IMR-90 (cell line): ENCODE data around the gene CAMK2D. TPM values are rescaled to one million over a fixed set of nuclear protein-coding genes. Genes with fewer than 3 reads are reported as not detected.

Source experiments
- ATAC-seq: fragments of 200-7000 bp; cut with Tn5 transposase; 2 replicates; pipeline ENCODE4 v1.9.1; 2020; ENCODE audit warnings: low read depth, mild to moderate bottlenecking, moderate library complexity
- BruUV-seq: library from RNA; stranded (reverse); fragments of 400-500 nt; replicated peaks from 2 replicates; lab custom pipeline; 2021; lab: Mats Ljungman, UMichigan
- CTCF ChIA-PET: fragments of 300-600 bp; formaldehyde crosslinking; extraction: SDS; loops from one replicate; lab custom pipeline; 2021; ENCODE audit warnings: antibody characterized with exemption; lab: Yijun Ruan, JAX
- POLR2A ChIA-PET: fragments of 300-600 bp; sonication (Branson Sonifier 250); formaldehyde crosslinking; loops from one replicate; lab custom pipeline; 2022; ENCODE audit warnings: antibody characterized with exemption; ENCODE audit not compliant: unreplicated experiment; lab: Charles Lee
- DNase-seq: peaks from one replicate; pipeline ENCODE4 v3.0.0; 2013
- H2AFZ ChIP-seq: replicated peaks from 2 replicates; pipeline ENCODE3; 2013; ENCODE audit warnings: low read length, mild to moderate bottlenecking; ENCODE audit not compliant: poor library complexity
- H2AK5ac ChIP-seq: 2 replicates; pipeline ENCODE4 v1.6.1; 2013; ENCODE audit warnings: low read depth, low read length, inconsistent platforms
- H2AK9ac ChIP-seq: replicated peaks from 2 replicates; pipeline ENCODE3; 2013; ENCODE audit warnings: mild to moderate bottlenecking, low read depth, low read length, moderate library complexity; ENCODE audit not compliant: poor library complexity
- H2BK120ac ChIP-seq: 2 replicates; pipeline ENCODE4 v1.6.1; 2013; ENCODE audit warnings: low read depth, low read length, inconsistent platforms
- H2BK15ac ChIP-seq: 3 replicates; pipeline ENCODE4 v1.6.1; 2013; ENCODE audit warnings: low read depth, low read length, inconsistent platforms
- H2BK20ac ChIP-seq: 2 replicates; pipeline ENCODE4 v1.6.1; 2013; ENCODE audit warnings: low read depth, mild to moderate bottlenecking, inconsistent platforms, low read length, moderate library complexity
- H2BK5ac ChIP-seq: 2 replicates; pipeline ENCODE4 v1.6.1; 2013; ENCODE audit warnings: mild to moderate bottlenecking, low read depth, low read length, inconsistent platforms; ENCODE audit not compliant: poor library complexity, severe bottlenecking
- H3K14ac ChIP-seq: replicated peaks from 2 replicates; pipeline ENCODE4 v1.6.1; 2013; ENCODE audit warnings: low read depth, low read length, inconsistent platforms
- H3K18ac ChIP-seq: 2 replicates; pipeline ENCODE4 v1.6.1; 2013; ENCODE audit warnings: low read depth, low read length, control low read depth
- H3K23ac ChIP-seq: 2 replicates; pipeline ENCODE4 v1.6.1; 2013; ENCODE audit warnings: low read depth, low read length, inconsistent platforms
- H3K27ac ChIP-seq: 2 replicates; pipeline ENCODE4 v1.5.1; 2013; ENCODE audit warnings: mild to moderate bottlenecking, control low read depth, low read length; ENCODE audit not compliant: insufficient read depth
- H3K27me3 ChIP-seq: 2 replicates; pipeline ENCODE4 v1.6.1; 2013; ENCODE audit warnings: low read length; ENCODE audit not compliant: control insufficient read depth, insufficient read depth
- H3K36me3 ChIP-seq: 2 replicates; pipeline ENCODE4 v1.6.1; 2013; ENCODE audit warnings: low read length, mixed read lengths; ENCODE audit not compliant: control insufficient read depth, insufficient read depth
- H3K4ac ChIP-seq: 2 replicates; pipeline ENCODE4 v1.6.1; 2013; ENCODE audit warnings: low read depth, low read length, inconsistent platforms
- H3K4me1 ChIP-seq: 2 replicates; pipeline ENCODE4 v1.6.1; 2013; ENCODE audit warnings: low read length, mixed read lengths; ENCODE audit not compliant: control insufficient read depth, insufficient read depth
- H3K4me2 ChIP-seq: 2 replicates; pipeline ENCODE4 v1.6.1; 2013; ENCODE audit warnings: low read depth, mild to moderate bottlenecking, control low read depth, low read length, moderate library complexity
- H3K4me3 ChIP-seq: 2 replicates; pipeline ENCODE4 v1.5.1; 2013; ENCODE audit warnings: low read depth, mild to moderate bottlenecking, control low read depth, low read length, moderate library complexity; ENCODE audit not compliant: insufficient read depth
- H3K56ac ChIP-seq: 2 replicates; pipeline ENCODE4 v1.6.1; 2013; ENCODE audit warnings: low read length, inconsistent platforms; ENCODE audit not compliant: insufficient read depth; ENCODE audit errors: extremely low read depth
- H3K79me1 ChIP-seq, 2 experiments: 2 replicates each; pipeline ENCODE4 v1.6.1; 2013; ENCODE audit warnings: low read length in 2 of 2, inconsistent platforms in 1 of 2, low read depth in 1 of 2
- H3K9ac ChIP-seq: 2 replicates; pipeline ENCODE4 v1.6.1; 2013; ENCODE audit warnings: low read depth, low read length, control low read depth
- H3K9me1 ChIP-seq: 2 replicates; pipeline ENCODE4 v1.6.1; 2013; ENCODE audit warnings: low read length, inconsistent platforms; ENCODE audit not compliant: insufficient read depth
- H3K9me3 ChIP-seq: 2 replicates; pipeline ENCODE4 v1.6.1; 2013; ENCODE audit warnings: low read length; ENCODE audit not compliant: control insufficient read depth, insufficient read depth
- H4K20me1 ChIP-seq: 2 replicates; pipeline ENCODE4 v1.6.1; 2013; ENCODE audit warnings: low read length, inconsistent platforms; ENCODE audit not compliant: insufficient read depth
- H4K5ac ChIP-seq: 2 replicates; pipeline ENCODE4 v1.6.1; 2013; ENCODE audit warnings: mild to moderate bottlenecking, low read depth, low read length, control low read depth
- H4K8ac ChIP-seq, 2 experiments: 2 replicates each; pipeline ENCODE4 v1.6.1; 2013; ENCODE audit warnings: low read depth in 2 of 2, low read length in 2 of 2, control low read depth in 1 of 2, inconsistent platforms in 1 of 2
- H4K91ac ChIP-seq: 2 replicates; pipeline ENCODE4 v1.6.1; 2013; ENCODE audit warnings: low read depth, low read length, inconsistent platforms; ENCODE audit not compliant: insufficient read depth
- BHLHE40 ChIP-seq: fragments of 150-350 bp; IDR thresholded peaks from 2 replicates; pipeline ENCODE4 v1.6.1; 2016; ENCODE audit warnings: mild to moderate bottlenecking, low read depth, low read length
- FOS ChIP-seq: fragments of 150-350 bp; IDR thresholded peaks from 2 replicates; pipeline ENCODE4 v1.6.1; 2016; ENCODE audit warnings: low read depth, low read length
- RAD21 ChIP-seq: IDR thresholded peaks from 2 replicates; pipeline ENCODE4 v1.6.1; 2012; ENCODE audit warnings: low read length, improper control_type of control experiment
- WGBS, 2 experiments: methylation state at CpG; one replicate each; pipeline versions ENCODE4 v1.1.5 to v1.1.7; 2013; ENCODE audit warnings: missing lambda C conversion rate in 2 of 2; ENCODE audit not compliant: insufficient read length in 1 of 2; ENCODE audit errors: extremely low coverage in 2 of 2; 5-methylcytosine and 5-hydroxymethylcytosine counted together
- dilution Hi-C: fragments of 300-500 bp; cut with HindIII; formaldehyde crosslinking; loops from one replicate; pipeline ENCODE4 v1.14.3; 2018; ENCODE audit warnings: low sequenced_read_pairs; ENCODE audit not compliant: unreplicated experiment
- in situ Hi-C: fragments of 300-500 bp; cut with MboI; formaldehyde crosslinking; loops from 3 replicates; pipeline ENCODE4 v1.14.3; 2019; ENCODE audit warnings: low sequenced_read_pairs, inconsistent platforms, mixed read lengths
- intact Hi-C: fragments of 100-400 bp; cut with micrococcal nuclease; formaldehyde crosslinking; loops from 2 replicates; pipeline ENCODE4 v1.10.0; 2022
- polyA plus RNA-seq, 3 experiments: library from polyadenylated mRNA; depleted of rRNA; stranded (reverse); fragments of >200 nt; gene quantifications; 2 replicates each; pipeline ENCODE4 v1.2.3, GENCODE V29; 2012; ENCODE audit warnings: low replicate concordance in 1 of 3
- total RNA-seq: library from RNA; depleted of rRNA; stranded (reverse); fragments of >200 nt; gene quantifications from 2 replicates; pipeline ENCODE4 v1.2.3, GENCODE V29; 2012
- TF ChIP-seq, protein P1 (sequence below): conservative IDR thresholded peaks from 2 replicates; pipeline ENCODE4 v1.5.1; 2012; ENCODE audit warnings: mild to moderate bottlenecking, low read depth, low read length, improper control_type of control experiment

The CAMK2D gene
- total and polyA plus RNA-seq, 2 of the 4 experiments (the other 2 are of a cell fraction): 44.6 to 156 TPM

DNA sequence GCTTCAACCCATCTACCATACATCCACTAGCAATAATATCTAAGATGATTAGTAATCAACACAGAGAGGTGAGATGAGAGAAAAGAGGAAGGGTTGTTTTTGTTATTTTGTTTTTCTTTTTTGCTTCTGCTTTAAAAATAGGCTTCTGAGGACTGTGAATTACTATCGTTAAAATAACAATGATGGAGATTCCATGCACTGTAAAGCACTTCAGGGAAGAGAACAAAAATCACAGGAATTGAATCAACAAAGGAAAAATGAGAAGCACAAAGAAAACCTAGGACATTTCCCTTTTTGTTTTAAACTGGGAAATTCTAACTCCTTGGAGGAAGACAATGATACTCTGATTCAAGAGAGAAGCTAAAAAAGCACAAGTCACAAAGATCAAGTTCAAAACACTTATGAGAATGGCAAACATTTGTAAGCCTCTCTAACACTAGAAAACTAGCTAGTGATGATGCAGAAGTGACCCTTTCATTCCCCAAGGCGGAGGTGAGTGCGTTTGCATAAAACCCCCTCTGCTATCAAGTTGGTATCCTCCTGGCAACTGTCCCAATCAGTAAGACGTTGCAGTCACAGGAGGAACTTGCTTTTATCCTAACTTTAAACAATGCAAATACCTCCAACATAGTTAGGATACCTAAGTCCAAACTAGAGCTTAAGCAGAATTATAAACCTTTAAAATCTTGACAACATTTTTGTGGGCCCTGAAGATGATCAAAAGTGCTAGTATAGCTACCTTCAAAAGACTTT lies 308.5 kb downstream of the CAMK2D start:
- Histone ChIP-seq H3K23ac (peak overlapping the region; percentile 21), H3K36me3 (peaks cover 12% of the 10 kb centered on the region), H2AK5ac (0 out of 2 replicates have a peak overlapping the region, but pooled peaks have one; percentile 2), H3K9me3 (no peaks in the 10 kb centered on the region), H4K8ac (peak overlapping the region in 1 of 2 experiments; percentile 47; a peak in 3 of 4 replicates), H3K79me1 (peaks cover 3 to 6% of the 10 kb centered on the region in 2 experiments; a peak in 2 of 4 replicates), H3K56ac (no peak overlapping the region), H3K27ac (peak overlapping the region; percentile 41; the same call in 1 of the 2 replicates), H2BK15ac (peak overlapping the region; percentile 1; the same call in 1 of the 3 replicates), H2BK120ac (peak overlapping the region; percentile 32), H3K18ac (peak overlapping the region; percentile 64), H2AK9ac (no peak overlapping the region), H3K14ac (0 out of 2 replicates have a peak overlapping the region, but pooled peaks have one; percentile 1), H2AFZ (no peak overlapping the region), H4K20me1 (no peaks in the 10 kb centered on the region), H3K4me3 (no peak overlapping the region), H3K9ac (no peak overlapping the region), H3K27me3 (no peaks in the 10 kb centered on the region), H3K9me1 (peaks cover 4% of the 10 kb centered on the region), H2BK5ac (peak overlapping the region; percentile 61), H4K5ac (no peak overlapping the region), H4K91ac (peak overlapping the region; percentile 30; the same call in 1 of the 2 replicates), H3K4ac (peak overlapping the region; percentile 14; the same call in 1 of the 2 replicates), H3K4me1 (peaks cover 8% of the 10 kb centered on the region), H2BK20ac (peak overlapping the region; percentile 19; the same call in 1 of the 2 replicates), H3K4me2 (peak overlapping the region; percentile 24)
- ChIA-PET POLR2A (no interaction called here), CTCF (interaction anchor here (0.6 to 1.0 kb wide), 2 partner anchors 15 to 160 kb away, joined by 3 read pairs; no protein-coding TSS in a partner anchor)
- WGBS, 2 experiments: no CpG with 5 or more reads among the region's 4 CpGs
- dilution Hi-C loops: no loop called here
- in situ Hi-C loops: no loop called here
- DNase-seq: peak; percentile 79
- no peak for TF ChIP-seq FOS
- TF ChIP-seq BHLHE40: peak; percentile 73; the same call in 1 of the 2 replicates
- TF ChIP-seq RAD21: no peak
- TF ChIP-seq, protein P1, sequence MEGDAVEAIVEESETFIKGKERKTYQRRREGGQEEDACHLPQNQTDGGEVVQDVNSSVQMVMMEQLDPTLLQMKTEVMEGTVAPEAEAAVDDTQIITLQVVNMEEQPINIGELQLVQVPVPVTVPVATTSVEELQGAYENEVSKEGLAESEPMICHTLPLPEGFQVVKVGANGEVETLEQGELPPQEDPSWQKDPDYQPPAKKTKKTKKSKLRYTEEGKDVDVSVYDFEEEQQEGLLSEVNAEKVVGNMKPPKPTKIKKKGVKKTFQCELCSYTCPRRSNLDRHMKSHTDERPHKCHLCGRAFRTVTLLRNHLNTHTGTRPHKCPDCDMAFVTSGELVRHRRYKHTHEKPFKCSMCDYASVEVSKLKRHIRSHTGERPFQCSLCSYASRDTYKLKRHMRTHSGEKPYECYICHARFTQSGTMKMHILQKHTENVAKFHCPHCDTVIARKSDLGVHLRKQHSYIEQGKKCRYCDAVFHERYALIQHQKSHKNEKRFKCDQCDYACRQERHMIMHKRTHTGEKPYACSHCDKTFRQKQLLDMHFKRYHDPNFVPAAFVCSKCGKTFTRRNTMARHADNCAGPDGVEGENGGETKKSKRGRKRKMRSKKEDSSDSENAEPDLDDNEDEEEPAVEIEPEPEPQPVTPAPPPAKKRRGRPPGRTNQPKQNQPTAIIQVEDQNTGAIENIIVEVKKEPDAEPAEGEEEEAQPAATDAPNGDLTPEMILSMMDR: no peak
- intact Hi-C loops: no loop called here
- BruUV-seq: TSS peak; percentile 52
- peak; percentile 47 for ATAC-seq
